Stimulated activated CD8-positive, alpha-beta memory T cell treated with anti-CD3 and anti-CD28 coated beads, Interleukin-7, amount 100 ng/mL, for 1 hour (primary cell): ENCODE data around the gene IRF9.

Experiments
- DNase-seq, 2 donors: peaks; one replicate each; pipeline ENCODE4 v3.0.0-alpha.2; 2020; ENCODE audit warnings: low read depth in 2 of 2

Gene IRF9

GRCh38 chr14:24147761-24148428, 13.2 kb upstream of the IRF9 start:
- DNase-seq, result no peak

- DNase-seq, result no peak
Measured at GRCh38 chr14:24149302-24149969, 11.6 kb upstream of the IRF9 start.

- DNase-seq, result no peak
Measured at GRCh38 chr14:24150061-24150460, 11.0 kb upstream of the IRF9 start.

GRCh38 chr14:24150567-24150966, 10.5 kb upstream of the IRF9 start:
- DNase-seq, result no peak

- no peak for DNase-seq
Measured at GRCh38 chr14:24150993-24151392, 10.1 kb upstream of the IRF9 start.

GRCh38 chr14:24151404-24152080, 9.5 kb upstream of the IRF9 start:
- DNase-seq, result no peak

GRCh38 chr14:24155100-24155499, 6.0 kb upstream of the IRF9 start:
- no peak for DNase-seq

- DNase-seq, result no peak
Measured at GRCh38 chr14:24156840-24157239, 4.2 kb upstream of the IRF9 start.

GRCh38 chr14:24157331-24157730, 3.7 kb upstream of the IRF9 start:
- DNase-seq, result no peak

GRCh38 chr14:24159777-24160498, 1.1 kb upstream of the IRF9 start:
- DNase-seq, result no peak

- no peak for DNase-seq
Measured at GRCh38 chr14:24160499-24160849, 591 bp upstream of the IRF9 start.

- no peak for DNase-seq
Measured at GRCh38 chr14:24162093-24162492, 1.0 kb downstream of the IRF9 start.

- no peak for DNase-seq
Measured at GRCh38 chr14:24164518-24164991, 3.5 kb downstream of the IRF9 start.

GRCh38 chr14:24165785-24166184, 4.7 kb downstream of the IRF9 start:
- DNase-seq, result no peak

GRCh38 chr14:24167469-24168114, 6.5 kb downstream of the IRF9 start:
- DNase-seq, result no peak

- DNase-seq, result peak; percentile 51 to 53
Measured at GRCh38 chr14:24171422-24172260, 10.6 kb downstream of the IRF9 start, which contains the start of gene REC8. TSS of gene REC8 (plus strand) at chr14:24172080. CDS start at chr14:24172553, 473 bp downstream.

GRCh38 chr14:24172261-24172860, 11.3 kb downstream of the IRF9 start:
- no peak for DNase-seq

GRCh38 chr14:24172871-24173281, 11.8 kb downstream of the IRF9 start:
- DNase-seq, result no peak

- no peak for DNase-seq
Measured at GRCh38 chr14:24176599-24176998, 15.5 kb downstream of the IRF9 start.
